Measurements from ENCODE around the gene MAFG. TPM values are rescaled to one million over a fixed set of nuclear protein-coding genes. Genes with fewer than 3 reads are reported as not detected.
A peak's percentile ranks its signal among the peaks of the same experiment; 100 is the strongest.

MAFG gene
- total RNA-seq, 4 donors from 2014 or later, result 10.0 to 26.6 (median 23.5) TPM

GRCh38 chr17:81926451-81927151 is 934 bp downstream of the MAFG start:
- H3K27me3 ChIP-seq, result peaks cover 0 to 17% (median 0%) of the 10 kb centered on the region in 4 donors
- H3K4me3 ChIP-seq, result peak overlapping the region; percentile 79 to 99 (median 97)
- DNase-seq, result no peak
- intact Hi-C loops (cut with DNase I), result no loop called here
- TF ChIP-seq CTCF (IDR thresholded peaks at IDR 0.05) (no peak), POLR2A (IDR thresholded peaks at IDR 0.05) (peak in 1 of 4 donors; percentile 45)
- no peaks in the 10 kb centered on the region for H3K9me3 ChIP-seq
- WGBS, 2 donors, result 0% methylated on average over 5 to 9 of the region's 46 CpGs
- peaks cover 53 to 78% (median 54%) of the 10 kb centered on the region in 3 donors for H3K4me1 ChIP-seq
- peaks cover 10 to 15% (median 11%) of the 10 kb centered on the region in 3 donors for H3K36me3 ChIP-seq
- peak overlapping the region; percentile 96 to 99 (median 99) for H3K27ac ChIP-seq

- peaks cover 10 to 21% (median 11%) of the 10 kb centered on the region in 3 donors for H3K36me3 ChIP-seq
- H3K4me1 ChIP-seq, result peaks cover 51 to 79% (median 53%) of the 10 kb centered on the region in 3 donors
- peak overlapping the region; percentile 96 to 99 (median 99) for H3K27ac ChIP-seq
- intact Hi-C loops (cut with DNase I), result no loop called here
- peak overlapping the region; percentile 79 to 99 (median 97) for H3K4me3 ChIP-seq
- 37 to 39% methylated on average over 5 to 6 of the region's 10 CpGs for WGBS, 2 donors
- no peaks in the 10 kb centered on the region for H3K9me3 ChIP-seq
- H3K27me3 ChIP-seq, result peaks cover 0 to 10% (median 0%) of the 10 kb centered on the region in 4 donors
- no peak for DNase-seq
- TF ChIP-seq CTCF (IDR thresholded peaks at IDR 0.05) (no peak), POLR2A (IDR thresholded peaks at IDR 0.05) (no peak)
Observed at GRCh38 chr17:81925860-81926450, 1.6 kb downstream of the MAFG start.

- Histone ChIP-seq H3K9me3 (no peaks in the 10 kb centered on the region), H3K27me3 (peaks cover 0 to 7% (median 0%) of the 10 kb centered on the region in 4 donors), H3K4me1 (peaks cover 58 to 85% (median 62%) of the 10 kb centered on the region in 3 donors), H3K4me3 (peak overlapping the region in 2 of 4 donors; percentile 4 to 60), H3K27ac (peak overlapping the region; percentile 35 to 99 (median 88)), H3K36me3 (peaks cover 11 to 32% (median 17%) of the 10 kb centered on the region in 3 donors)
- WGBS, 2 donors, result 75% methylated on average over 5 of the region's 21 CpGs; no CpG with 5 or more reads in 1 of the 2 donors
- DNase-seq, result no peak
- intact Hi-C loops (cut with DNase I), result no loop called here
- no peak for TF ChIP-seq CTCF (IDR thresholded peaks at IDR 0.05)
- no peak for TF ChIP-seq POLR2A (IDR thresholded peaks at IDR 0.05)
Observed at GRCh38 chr17:81924557-81925532, 2.7 kb downstream of the MAFG start.

GRCh38 chr17:81923302-81924260 is 4.0 kb downstream of the MAFG start:
- peaks cover 63 to 91% (median 72%) of the 10 kb centered on the region in 3 donors for H3K4me1 ChIP-seq
- intact Hi-C loops (cut with DNase I), result no loop called here
- no peaks in the 10 kb centered on the region for H3K9me3 ChIP-seq
- peaks cover 11 to 41% (median 17%) of the 10 kb centered on the region in 3 donors for H3K36me3 ChIP-seq
- 9% methylated on average over 19 of the region's 32 CpGs; no CpG with 5 or more reads in 1 of the 2 donors for WGBS, 2 donors
- TF ChIP-seq POLR2A (IDR thresholded peaks at IDR 0.05), result peak in 1 of 4 donors; percentile 33
- TF ChIP-seq CTCF (IDR thresholded peaks at IDR 0.05), result no peak
- H3K27me3 ChIP-seq, result no peaks in the 10 kb centered on the region
- peak overlapping the region; percentile 81 to 99 (median 90) for H3K27ac ChIP-seq
- peak overlapping the region; percentile 28 to 60 (median 38) for H3K4me3 ChIP-seq
- no peak for DNase-seq
